Esophagus muscularis mucosa (tissue), 4 donors: ENCODE measurements around the gene CC2D1A.
A peak's percentile ranks its signal among the peaks of the same experiment; 100 is the strongest.

Experiments
- CTCF ChIP-seq, 3 experiments: fragments of 200-600 bp in 2 of 3; fragments of 450-650 bp in 1 of 3; sonication (generic) in 2 of 3; IDR thresholded peaks; one replicate each; pipeline ENCODE4 v1.5.1; 2017 to 2019; ENCODE audit warnings: antibody characterized with exemption in 3 of 3, mild to moderate bottlenecking in 2 of 3, moderate library complexity in 1 of 3
- EP300 ChIP-seq: sonication (generic); formaldehyde crosslinking; IDR thresholded peaks from one replicate; pipeline ENCODE4 v1.6.1; 2017; ENCODE audit warnings: antibody characterized with exemption
- POLR2AphosphoS5 ChIP-seq, 2 donors: sonication (generic); formaldehyde crosslinking; IDR thresholded peaks; one replicate each; pipeline ENCODE4 v1.6.1; 2017; ENCODE audit warnings: antibody characterized with exemption in 2 of 2

DNA sequence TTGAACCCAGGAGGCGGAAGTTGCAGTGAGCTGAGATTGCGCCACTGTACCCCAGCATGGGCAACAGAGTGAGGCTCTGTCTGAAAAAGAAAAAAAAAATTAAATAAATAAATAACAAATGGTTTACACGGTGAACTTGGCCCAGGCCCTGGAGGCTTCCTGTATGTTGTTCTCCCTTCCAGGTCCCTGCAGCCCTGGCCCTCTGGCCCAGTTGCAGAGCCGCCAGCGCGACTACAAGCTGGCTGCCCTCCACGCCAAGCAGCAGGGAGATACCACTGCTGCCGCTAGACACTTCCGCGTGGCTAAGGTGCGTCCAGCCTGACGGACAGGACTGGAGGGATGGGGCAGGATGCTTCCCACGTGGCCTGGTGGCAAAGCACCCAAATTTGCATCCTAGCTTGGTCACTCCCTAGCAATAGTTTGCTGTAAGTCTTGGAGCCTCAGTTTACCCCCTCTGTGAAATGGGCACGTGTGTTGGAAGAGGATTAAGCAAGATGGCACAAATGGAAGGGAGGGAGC, 11.9 kb downstream of the CC2D1A start:
- TF ChIP-seq CTCF (IDR thresholded peaks at IDR 0.05): no peak
- peak in 1 of 2 donors; percentile 6 for TF ChIP-seq POLR2AphosphoS5 (IDR thresholded peaks at IDR 0.05)
- no peak for TF ChIP-seq EP300
